Tibial artery (tissue), 4 donors: ENCODE data around the gene SORCS1.

Source experiments
- DNase-seq, 2 donors: peaks; one replicate each; pipeline ENCODE4 v3.0.0-alpha.2; 2019
- H3K27ac ChIP-seq, 2 donors: fragments of 200-600 bp; sonication (generic) in 1 of 2; 1 replicate in 1 of 2; 2 replicates in 1 of 2; pipeline ENCODE4 v1.5.1; 2018 to 2019; ENCODE audit warnings: mild to moderate bottlenecking in 1 of 2
- H3K27me3 ChIP-seq, 2 donors: fragments of 200-600 bp; sonication (generic) in 1 of 2; one replicate each; pipeline versions ENCODE4 v1.5.1 to v1.6.0; 2016 to 2019
- H3K36me3 ChIP-seq, 3 donors: fragments of 200-600 bp; sonication (generic) in 2 of 3; one replicate each; pipeline ENCODE4 v1.5.1; 2016 to 2019; ENCODE audit warnings: mild to moderate bottlenecking in 2 of 3
- H3K4me1 ChIP-seq, 4 donors: fragments of 200-600 bp; sonication (generic) in 2 of 4; 1 replicate in 3 of 4; 2 replicates in 1 of 4; pipeline ENCODE4 v1.5.1; 2016 to 2019
- H3K4me3 ChIP-seq, 2 donors: fragments of 200-600 bp; sonication (generic) in 1 of 2; 1 replicate in 1 of 2; 2 replicates in 1 of 2; pipeline ENCODE4 v1.5.1; 2018 to 2019; ENCODE audit warnings: mild to moderate bottlenecking in 2 of 2
- H3K9me3 ChIP-seq, 3 donors: fragments of 200-600 bp; sonication (generic) in 1 of 3; one replicate each; pipeline ENCODE4 v1.5.1; 2016 to 2019
- intact Hi-C: fragments of 100-400 bp; cut with DNase I; formaldehyde crosslinking; loops from one replicate; pipeline ENCODE4 v1.15.0; 2023; ENCODE audit warnings: low total_unique reads
- TF ChIP-seq, protein P1 (sequence below), 2 experiments: fragments of 200-600 bp in 1 of 2; fragments of 450-650 bp in 1 of 2; IDR thresholded peaks; one replicate each; pipeline ENCODE4 v1.5.1; 2017 to 2019; ENCODE audit warnings: antibody characterized with exemption in 2 of 2, mild to moderate bottlenecking in 1 of 2, moderate library complexity in 1 of 2

The SORCS1 gene

DNA sequence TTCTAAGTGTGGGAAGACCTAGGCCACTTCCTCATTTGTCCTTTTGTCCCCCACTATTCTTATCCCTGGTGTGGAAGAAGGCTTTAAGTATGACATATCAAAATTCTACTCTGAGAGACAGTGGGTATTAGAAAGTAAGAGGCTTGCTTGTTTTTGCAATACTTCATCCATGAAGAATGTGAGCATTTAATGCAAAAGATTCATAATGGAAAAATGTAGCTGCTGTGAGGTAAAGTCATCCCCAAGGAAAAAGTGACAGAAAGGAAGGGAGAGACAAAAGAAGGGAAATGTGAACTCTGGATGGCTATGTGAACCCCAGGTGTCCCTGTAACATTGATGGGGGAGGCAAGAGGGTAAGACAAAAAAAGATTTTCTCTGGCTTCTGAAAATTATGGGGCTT, 607.5 kb downstream of the SORCS1 start:
- H3K36me3 ChIP-seq: no peaks in the 10 kb centered on the region
- H3K9me3 ChIP-seq: no peaks in the 10 kb centered on the region
- TF ChIP-seq, protein P1, sequence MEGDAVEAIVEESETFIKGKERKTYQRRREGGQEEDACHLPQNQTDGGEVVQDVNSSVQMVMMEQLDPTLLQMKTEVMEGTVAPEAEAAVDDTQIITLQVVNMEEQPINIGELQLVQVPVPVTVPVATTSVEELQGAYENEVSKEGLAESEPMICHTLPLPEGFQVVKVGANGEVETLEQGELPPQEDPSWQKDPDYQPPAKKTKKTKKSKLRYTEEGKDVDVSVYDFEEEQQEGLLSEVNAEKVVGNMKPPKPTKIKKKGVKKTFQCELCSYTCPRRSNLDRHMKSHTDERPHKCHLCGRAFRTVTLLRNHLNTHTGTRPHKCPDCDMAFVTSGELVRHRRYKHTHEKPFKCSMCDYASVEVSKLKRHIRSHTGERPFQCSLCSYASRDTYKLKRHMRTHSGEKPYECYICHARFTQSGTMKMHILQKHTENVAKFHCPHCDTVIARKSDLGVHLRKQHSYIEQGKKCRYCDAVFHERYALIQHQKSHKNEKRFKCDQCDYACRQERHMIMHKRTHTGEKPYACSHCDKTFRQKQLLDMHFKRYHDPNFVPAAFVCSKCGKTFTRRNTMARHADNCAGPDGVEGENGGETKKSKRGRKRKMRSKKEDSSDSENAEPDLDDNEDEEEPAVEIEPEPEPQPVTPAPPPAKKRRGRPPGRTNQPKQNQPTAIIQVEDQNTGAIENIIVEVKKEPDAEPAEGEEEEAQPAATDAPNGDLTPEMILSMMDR (IDR thresholded peaks at IDR 0.05): no peak
- H3K4me3 ChIP-seq: no peak overlapping the region
- no peaks in the 10 kb centered on the region for H3K27me3 ChIP-seq
- no peak overlapping the region for H3K27ac ChIP-seq
- no peaks in the 10 kb centered on the region for H3K4me1 ChIP-seq
- DNase-seq: no peak
- intact Hi-C loops: no loop called here

DNA sequence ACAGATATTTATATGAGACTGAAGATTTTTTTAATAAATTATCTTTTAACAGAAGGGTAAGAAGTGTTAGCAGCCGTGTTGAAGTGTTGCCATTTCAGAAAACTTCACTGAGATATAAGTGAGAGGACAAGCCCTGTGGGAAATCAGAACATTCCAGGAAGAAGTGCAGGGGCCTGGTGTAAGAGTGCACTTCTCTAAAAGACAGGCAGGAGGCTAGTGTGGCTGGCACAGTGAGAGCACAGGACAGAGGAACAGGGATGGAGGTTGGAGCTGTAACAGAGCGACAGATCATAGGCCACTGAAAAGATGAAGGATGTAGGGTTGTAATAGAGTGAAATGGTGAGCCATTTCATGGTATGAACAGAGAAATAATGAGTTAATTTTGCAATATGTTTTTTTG, 608.9 kb downstream of the SORCS1 start:
- H3K36me3 ChIP-seq: no peaks in the 10 kb centered on the region
- H3K27me3 ChIP-seq: no peaks in the 10 kb centered on the region
- no peak for DNase-seq
- no peak overlapping the region for H3K27ac ChIP-seq
- TF ChIP-seq, protein P1 (IDR thresholded peaks at IDR 0.05): no peak
- H3K4me1 ChIP-seq: no peaks in the 10 kb centered on the region
- intact Hi-C loops: no loop called here
- H3K4me3 ChIP-seq: no peak overlapping the region
- no peaks in the 10 kb centered on the region for H3K9me3 ChIP-seq

DNA sequence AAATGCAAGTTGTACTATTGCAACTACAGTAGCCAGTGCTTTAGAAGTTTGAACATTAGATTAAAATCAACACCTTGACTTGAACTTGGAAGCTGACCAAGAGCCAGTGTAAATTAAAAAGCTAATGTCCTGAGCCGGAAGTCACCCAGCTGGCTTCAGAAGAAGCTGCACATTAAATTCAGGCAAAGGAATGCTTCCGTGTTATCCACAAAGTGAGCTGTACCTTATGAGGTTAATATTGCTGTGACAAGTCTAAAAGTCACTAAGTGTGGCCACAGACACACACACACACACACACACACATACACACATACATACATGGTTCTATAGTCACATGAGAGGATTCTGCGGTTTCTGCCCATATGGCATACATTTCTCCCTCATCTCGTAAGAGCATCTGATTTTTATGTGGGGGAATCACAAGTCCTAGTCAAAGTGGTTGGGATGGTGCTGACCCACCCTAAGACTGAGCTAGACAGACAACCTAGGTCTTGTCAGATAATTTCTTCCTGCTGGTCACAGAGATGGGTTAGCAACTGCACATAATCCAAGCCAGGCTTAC, 612.9 kb downstream of the SORCS1 start:
- intact Hi-C loops: no loop called here

DNA sequence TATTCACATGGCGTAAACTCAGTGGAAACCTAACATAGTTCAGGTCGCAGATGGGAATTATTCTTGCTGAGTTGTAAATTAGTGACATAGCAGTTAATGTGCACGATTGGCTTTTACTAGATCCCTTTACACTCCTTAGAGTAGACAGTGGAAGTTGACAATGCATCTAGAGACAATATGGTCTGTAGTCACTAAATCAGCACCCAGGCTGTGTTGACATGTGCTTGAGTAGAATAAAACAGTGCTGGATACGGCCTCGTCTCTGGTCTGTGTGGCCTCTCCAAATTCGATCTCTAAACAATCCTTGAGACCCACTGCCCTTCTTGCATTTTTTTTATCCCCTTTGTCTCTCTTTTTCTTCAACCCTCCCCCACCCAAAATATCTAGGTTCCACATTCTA, 615.7 kb downstream of the SORCS1 start:
- H3K4me1 ChIP-seq: no peaks in the 10 kb centered on the region
- TF ChIP-seq, protein P1 (IDR thresholded peaks at IDR 0.05): no peak
- intact Hi-C loops: no loop called here

More for the DNA sequence above, 612.9 kb downstream of the SORCS1 start:
- Histone ChIP-seq H3K36me3 (no peaks in the 10 kb centered on the region), H3K9me3 (no peaks in the 10 kb centered on the region), H3K4me1 (no peaks in the 10 kb centered on the region), H3K4me3 (no peak overlapping the region), H3K27ac (no peak overlapping the region), H3K27me3 (no peaks in the 10 kb centered on the region)
- DNase-seq: no peak
- TF ChIP-seq, protein P1 (IDR thresholded peaks at IDR 0.05): no peak

DNA sequence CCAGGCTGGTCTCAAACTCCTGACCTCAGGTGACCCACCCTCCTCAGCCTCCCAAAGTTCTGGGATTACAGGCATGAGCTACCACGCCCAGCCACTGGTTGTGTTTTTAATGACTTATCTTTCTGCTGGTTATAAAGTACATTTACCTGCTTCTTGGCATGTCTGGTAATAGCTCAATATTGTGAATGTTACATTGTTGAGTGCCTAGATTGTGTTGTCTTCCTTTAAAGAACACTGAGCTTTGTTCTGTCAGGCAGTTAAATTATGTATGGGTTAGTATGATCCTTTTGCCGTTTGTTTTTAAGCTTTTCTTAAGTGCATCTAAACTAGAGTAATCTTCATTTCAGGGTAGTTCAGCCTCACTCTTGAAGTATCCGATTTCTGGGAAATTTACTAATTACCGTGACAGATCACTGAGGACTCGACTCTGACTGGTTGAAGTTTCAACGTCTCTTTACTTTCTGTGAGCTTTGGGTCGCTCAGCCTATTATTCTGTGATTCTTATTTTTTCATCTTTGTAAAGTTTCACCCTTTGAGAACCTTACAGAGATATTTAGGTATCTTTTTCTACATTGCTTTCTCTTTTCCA, 617.4 kb downstream of the SORCS1 start:
- no peaks in the 10 kb centered on the region for H3K9me3 ChIP-seq
- intact Hi-C loops: no loop called here
- H3K4me3 ChIP-seq: no peak overlapping the region
- no peaks in the 10 kb centered on the region for H3K4me1 ChIP-seq
- H3K27me3 ChIP-seq: no peaks in the 10 kb centered on the region
- TF ChIP-seq, protein P1 (IDR thresholded peaks at IDR 0.05): no peak
- DNase-seq: no peak
- H3K27ac ChIP-seq: no peak overlapping the region
- no peaks in the 10 kb centered on the region for H3K36me3 ChIP-seq

More for the DNA sequence above, 615.7 kb downstream of the SORCS1 start:
- Histone ChIP-seq H3K36me3 (no peaks in the 10 kb centered on the region), H3K9me3 (no peaks in the 10 kb centered on the region), H3K27me3 (no peaks in the 10 kb centered on the region), H3K27ac (no peak overlapping the region), H3K4me3 (no peak overlapping the region)
- DNase-seq: no peak
